GM20000 (cell line): ENCODE results near the gene DEDD2.

Source experiments
- DNase-seq: peaks from one replicate; pipeline ENCODE4 v3.0.0; 2012; ENCODE audit warnings: low spot score
- TF ChIP-seq, protein P1 (sequence below): IDR thresholded peaks from 2 replicates; pipeline ENCODE4 v1.5.1; 2012; ENCODE audit warnings: mild to moderate bottlenecking, control low read depth; ENCODE audit errors: extremely low read depth, missing control alignments

The DEDD2 gene

GRCh38 chr19:42152910-42153671 is 64.4 kb downstream of the DEDD2 start:
- TF ChIP-seq, protein P1, sequence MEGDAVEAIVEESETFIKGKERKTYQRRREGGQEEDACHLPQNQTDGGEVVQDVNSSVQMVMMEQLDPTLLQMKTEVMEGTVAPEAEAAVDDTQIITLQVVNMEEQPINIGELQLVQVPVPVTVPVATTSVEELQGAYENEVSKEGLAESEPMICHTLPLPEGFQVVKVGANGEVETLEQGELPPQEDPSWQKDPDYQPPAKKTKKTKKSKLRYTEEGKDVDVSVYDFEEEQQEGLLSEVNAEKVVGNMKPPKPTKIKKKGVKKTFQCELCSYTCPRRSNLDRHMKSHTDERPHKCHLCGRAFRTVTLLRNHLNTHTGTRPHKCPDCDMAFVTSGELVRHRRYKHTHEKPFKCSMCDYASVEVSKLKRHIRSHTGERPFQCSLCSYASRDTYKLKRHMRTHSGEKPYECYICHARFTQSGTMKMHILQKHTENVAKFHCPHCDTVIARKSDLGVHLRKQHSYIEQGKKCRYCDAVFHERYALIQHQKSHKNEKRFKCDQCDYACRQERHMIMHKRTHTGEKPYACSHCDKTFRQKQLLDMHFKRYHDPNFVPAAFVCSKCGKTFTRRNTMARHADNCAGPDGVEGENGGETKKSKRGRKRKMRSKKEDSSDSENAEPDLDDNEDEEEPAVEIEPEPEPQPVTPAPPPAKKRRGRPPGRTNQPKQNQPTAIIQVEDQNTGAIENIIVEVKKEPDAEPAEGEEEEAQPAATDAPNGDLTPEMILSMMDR: no peak
- no peak for DNase-seq

- DNase-seq: no peak
- TF ChIP-seq, protein P1: no peak
These were observed 65.4 kb downstream of the DEDD2 start for GRCh38 chr19:42151782-42152684.

DNA sequence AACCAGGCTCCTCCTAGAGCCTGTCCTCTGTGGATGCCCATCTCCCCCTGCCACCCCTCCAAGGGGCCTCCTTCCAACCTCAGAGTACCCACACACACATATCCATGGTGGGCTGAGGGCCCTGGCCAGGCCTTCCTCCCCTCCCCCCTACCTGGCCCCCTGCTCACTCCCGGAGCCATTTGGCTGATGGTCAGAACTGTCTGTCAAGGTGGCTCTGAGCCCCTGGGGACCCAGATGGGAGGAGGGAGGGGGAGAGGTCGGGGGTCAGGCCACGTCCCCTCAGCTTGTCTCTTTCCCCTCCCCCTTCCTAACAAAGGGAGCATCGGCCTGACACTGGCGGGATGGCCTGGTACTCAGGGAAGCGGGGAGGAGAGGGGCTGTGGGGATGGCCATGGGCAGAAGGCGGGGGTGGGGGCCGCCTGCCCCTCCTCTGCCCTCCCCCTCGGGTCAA is 66.5 kb downstream of the DEDD2 start:
- no peak for DNase-seq
- TF ChIP-seq, protein P1: no peak

GRCh38 chr19:42150364-42150763 is 67.1 kb downstream of the DEDD2 start:
- no peak for DNase-seq

DNA sequence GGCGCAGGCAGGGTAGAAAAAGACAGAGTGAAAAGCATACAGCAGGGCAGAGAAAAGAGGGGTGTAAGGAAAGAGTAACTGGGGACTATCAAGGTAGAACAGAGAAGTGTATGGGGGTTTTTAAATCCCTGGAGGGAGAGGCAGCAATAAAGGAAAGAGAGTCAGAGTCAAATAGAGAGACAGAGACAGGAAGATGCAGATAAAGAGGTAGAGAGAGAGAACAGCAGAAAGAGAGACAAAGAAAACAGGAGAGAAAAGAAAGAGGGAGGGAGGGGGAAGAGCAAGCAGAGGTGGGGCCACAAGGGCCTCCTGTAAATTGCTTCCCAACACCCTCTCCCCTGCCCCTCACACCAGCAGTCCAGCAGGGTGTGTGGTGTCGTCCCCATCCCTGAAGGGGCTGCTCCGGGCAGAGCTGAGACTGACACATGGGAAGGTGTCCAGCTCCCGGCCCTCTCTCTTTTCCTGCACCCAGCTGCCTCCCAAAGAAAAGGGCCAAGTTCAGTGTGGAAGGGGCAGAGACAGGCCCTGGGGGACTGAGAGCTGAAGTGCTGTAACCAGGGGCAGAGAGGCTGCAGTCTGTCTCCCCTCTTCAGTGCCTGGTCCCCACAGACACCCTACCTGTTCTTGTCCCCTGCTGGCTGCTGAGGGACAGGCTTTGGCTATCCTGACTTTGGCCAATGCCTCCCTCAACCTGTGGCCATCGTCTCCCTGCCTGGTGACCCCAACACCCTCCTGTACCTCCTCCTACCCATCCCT is 67.9 kb downstream of the DEDD2 start:
- TF ChIP-seq, protein P1: no peak
- no peak for DNase-seq

More at GRCh38 chr19:42150364-42150763, 67.1 kb downstream of the DEDD2 start:
- TF ChIP-seq, protein P1: no peak
